K562 (cell line): ENCODE measurements around the gene FKBP15.

ENCODE experiments used
- FOXK2 ChIP-seq, 2 experiments: fragments of 450-650 bp; IDR thresholded peaks in 1 of 2; conservative IDR thresholded peaks in 1 of 2; 2 replicates each; pipeline ENCODE4 v1.6.1; 2016; ENCODE audit warnings: low read depth in 2 of 2, mild to moderate bottlenecking in 1 of 2
- GABPA ChIP-seq: fragments of 200-800 bp; sonication (Bioruptor generic); conservative IDR thresholded peaks from 2 replicates; pipeline ENCODE4 v1.6.1; 2016; ENCODE audit warnings: low read depth, missing genetic modification characterization, missing compliant biosample characterization
- HOMEZ ChIP-seq: fragments of 250-450 bp; sonication (Bioruptor Pico); IDR thresholded peaks from 2 replicates; pipeline ENCODE4 v1.4.0; 2020; ENCODE audit warnings: mild to moderate bottlenecking, moderate library complexity
- JUND ChIP-seq, 2 experiments: IDR thresholded peaks; 2 replicates in 1 of 2; 3 replicates in 1 of 2; pipeline ENCODE4 v1.6.1; 2011; ENCODE audit warnings: borderline replicate concordance in 2 of 2, low read depth in 2 of 2, low read length in 2 of 2, improper control_type of control experiment in 1 of 2, missing biosample characterization in 1 of 2, missing genetic modification characterization in 1 of 2, missing genetic modification reagents in 1 of 2
- MED1 ChIP-seq: sonication (generic); formaldehyde crosslinking; IDR thresholded peaks from 2 replicates; pipeline ENCODE4 v1.8.1; 2023; ENCODE audit warnings: missing genetic modification reagents, borderline replicate concordance
- NRF1 ChIP-seq, 2 experiments: fragments of 450-650 bp; IDR thresholded peaks in 1 of 2; conservative IDR thresholded peaks in 1 of 2; 2 replicates each; pipeline ENCODE4 v1.6.1; 2014; ENCODE audit warnings: mild to moderate bottlenecking in 2 of 2
- RAD21 ChIP-seq, 2 experiments: fragments of 250-450 bp in 1 of 2; fragments of 450-650 bp in 1 of 2; sonication (Bioruptor Pico) in 1 of 2; formaldehyde crosslinking in 1 of 2; IDR thresholded peaks in 1 of 2; conservative IDR thresholded peaks in 1 of 2; 2 replicates each; pipeline versions ENCODE4 v1.4.0 to v1.8.0; 2020 to 2022; ENCODE audit warnings: mild to moderate bottlenecking in 2 of 2, moderate library complexity in 1 of 2
- RUNX1 ChIP-seq: sonication (generic); IDR thresholded peaks from 2 replicates; pipeline ENCODE4 v1.6.1; 2016; ENCODE audit warnings: antibody characterized with exemption, low read depth
- SMARCC2 ChIP-seq: fragments of 450-650 bp; IDR thresholded peaks from 2 replicates; pipeline ENCODE4 v1.6.1; 2017; ENCODE audit warnings: antibody characterized with exemption, moderate library complexity, mild to moderate bottlenecking, low read depth
- SP1 ChIP-seq: sonication (generic); formaldehyde crosslinking; IDR thresholded peaks from 2 replicates; pipeline ENCODE4 v1.8.1; 2022; ENCODE audit warnings: mild to moderate bottlenecking, missing genetic modification reagents

- TF ChIP-seq RAD21 (CRISPR knock-in tag; conservative IDR thresholded peaks at IDR 0.05 in 1 of 2, IDR thresholded peaks at IDR 0.05 in 1 of 2) (no peak), MED1 (CRISPR knock-in tag) (no peak), SMARCC2 (no peak), HOMEZ (CRISPR knock-in tag) (no peak), GABPA (peak; percentile 72), NRF1 (conservative IDR thresholded peaks at IDR 0.05 in 1 of 2, IDR thresholded peaks at IDR 0.05 in 1 of 2) (peak; percentile 80 to 84), FOXK2 (conservative IDR thresholded peaks at IDR 0.05 in 1 of 2, IDR thresholded peaks at IDR 0.05 in 1 of 2; ENCODE audit: low read depth in 2 of 2) (peak; percentile 40 to 73; a peak in 2 of 4 replicates), SP1 (CRISPR knock-in tag) (no peak; the same call in 1 of the 2 replicates), JUND (IDR thresholded peaks at IDR 0.05; ENCODE audit: borderline replicate concordance, low read depth, low read length) (peak; percentile 83), JUND (tag; IDR thresholded peaks at IDR 0.05; ENCODE audit: borderline replicate concordance, low read depth, low read length) (peak; percentile 56; the same call in 1 of the 3 replicates), RUNX1 (no peak)
Observed at GRCh38 chr9:113221003-113221799, at the start of gene FKBP15, which contains the start of gene SLC31A1.
